GM21717 (cell line): Measurements from ENCODE around the gene CDKN2C.
"Not testable (repeated sequence)": the region's sequence is repeated elsewhere in the genome, so short reads cannot be mapped to it uniquely, and the experiment has no call there.

Source experiments
- ATAC-seq: cut with Tn5 transposase; IDR thresholded peaks from one replicate; pipeline ENCODE4 v1.9.1; 2021; ENCODE audit warnings: mild to moderate bottlenecking, moderate library complexity; ENCODE audit not compliant: unreplicated experiment

CDKN2C gene

GRCh38 chr1:50978144-50978851, 8.3 kb downstream of the CDKN2C start:
- ATAC-seq, result peak; percentile 25

- ATAC-seq, result no peak
Observed at GRCh38 chr1:50978852-50979781, 9.1 kb downstream of the CDKN2C start.

- ATAC-seq, result no peak
Observed at GRCh38 chr1:50979937-50980336, 9.9 kb downstream of the CDKN2C start.

- no peak for ATAC-seq
Observed at GRCh38 chr1:50980505-50980904, 10.5 kb downstream of the CDKN2C start.

- ATAC-seq, result no peak
Observed at GRCh38 chr1:50981741-50982140, 11.7 kb downstream of the CDKN2C start.

DNA sequence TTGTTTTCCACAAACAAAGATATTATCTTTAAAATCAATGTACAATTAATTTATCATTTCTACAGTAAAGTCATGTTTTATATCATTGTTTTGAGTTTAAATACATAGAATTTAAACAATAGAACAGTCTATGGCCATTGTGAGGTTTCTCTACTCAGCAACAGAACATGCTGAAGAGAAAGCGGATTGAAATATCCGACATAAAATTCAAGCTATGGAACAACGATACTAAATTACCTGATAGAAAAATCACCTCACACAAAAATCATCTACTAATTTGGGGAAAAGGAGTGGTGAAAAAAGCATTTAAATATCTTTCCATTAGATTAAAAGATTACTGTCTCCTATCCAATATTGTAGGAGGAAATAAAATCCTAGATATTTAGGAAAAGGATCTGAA, 12.6 kb downstream of the CDKN2C start:
- no peak for ATAC-seq

- ATAC-seq, result no peak
Observed at GRCh38 chr1:50983219-50983802, 13.3 kb downstream of the CDKN2C start.

- ATAC-seq, result no peak
Observed at GRCh38 chr1:50985094-50985493, 15.0 kb downstream of the CDKN2C start.

DNA sequence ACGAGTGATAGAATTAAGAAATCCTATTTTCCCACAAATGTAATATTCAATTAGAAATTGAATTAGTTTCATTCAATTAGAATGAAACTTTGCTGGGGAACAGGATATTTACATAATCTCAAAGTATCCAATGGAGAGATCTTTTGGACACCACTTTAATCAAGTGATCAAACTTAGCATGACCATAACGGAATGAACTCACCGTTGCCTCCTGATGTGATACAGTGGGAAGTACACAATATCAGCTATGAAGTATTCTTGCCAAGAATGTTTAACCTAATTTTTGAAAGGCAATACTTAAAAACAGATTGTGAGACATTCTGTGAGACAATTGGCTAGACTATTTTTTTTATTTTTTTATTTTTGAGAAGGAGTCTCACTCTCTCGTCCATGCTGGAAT, 16.6 kb downstream of the CDKN2C start:
- ATAC-seq, result no peak

DNA sequence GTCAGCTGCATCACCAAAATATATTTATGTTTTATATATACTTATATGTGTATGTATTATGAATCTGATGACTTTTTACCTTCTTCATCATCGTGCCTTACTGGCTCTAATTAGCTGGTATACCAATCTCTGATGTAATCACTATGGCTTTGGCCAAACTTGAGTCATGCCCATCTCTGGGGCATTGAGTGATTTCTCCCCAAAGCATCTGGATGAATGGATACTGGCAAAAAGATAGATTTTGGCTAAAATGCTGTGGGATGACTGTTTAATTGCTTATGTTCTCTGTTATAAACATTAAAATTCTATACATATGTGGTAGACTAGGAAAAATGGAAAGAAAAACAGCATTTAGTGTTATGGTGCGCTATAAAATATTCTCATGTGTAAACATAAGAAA, 19.6 kb downstream of the CDKN2C start:
- ATAC-seq, result no peak

DNA sequence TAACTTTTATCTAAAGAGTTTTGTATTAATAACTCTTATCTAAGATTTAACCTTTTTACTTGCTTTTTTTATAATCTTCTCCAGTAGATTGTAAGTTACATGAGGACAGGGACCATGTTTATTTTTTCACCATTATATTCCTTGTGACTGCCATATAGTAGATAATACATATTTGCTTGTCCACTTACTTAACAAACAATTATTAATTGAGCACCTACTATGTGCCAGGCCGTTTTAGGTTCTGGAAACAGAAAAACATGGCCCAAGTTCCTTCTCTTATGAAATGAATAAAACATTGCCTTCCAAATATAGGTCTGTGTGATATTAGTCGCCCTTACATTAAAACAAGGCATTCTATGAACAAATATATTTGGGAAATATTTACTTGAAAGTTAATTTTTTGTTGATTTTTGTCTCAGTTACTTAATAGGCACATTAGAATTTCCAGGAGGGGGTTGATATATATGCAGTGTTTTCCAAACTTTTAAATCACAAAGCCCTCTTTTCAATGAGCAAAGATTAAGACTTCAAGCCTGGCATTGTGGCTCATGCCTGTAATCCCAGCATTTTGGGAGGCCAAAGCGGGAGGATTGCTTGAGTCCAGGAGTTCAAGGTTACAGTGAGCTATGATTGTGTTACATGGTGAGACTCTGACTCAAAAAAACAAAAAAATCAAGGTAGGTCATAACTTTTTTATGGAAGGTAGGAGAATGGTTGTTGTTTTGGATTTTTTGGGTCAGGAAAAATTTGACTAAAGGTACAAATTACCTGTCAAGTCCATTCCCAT, 22.7 kb downstream of the CDKN2C start:
- no peak for ATAC-seq

GRCh38 chr1:50993645-50994044, 23.6 kb downstream of the CDKN2C start:
- no peak for ATAC-seq

- no peak for ATAC-seq
Observed at GRCh38 chr1:50994997-50995396, 25.0 kb downstream of the CDKN2C start.

DNA sequence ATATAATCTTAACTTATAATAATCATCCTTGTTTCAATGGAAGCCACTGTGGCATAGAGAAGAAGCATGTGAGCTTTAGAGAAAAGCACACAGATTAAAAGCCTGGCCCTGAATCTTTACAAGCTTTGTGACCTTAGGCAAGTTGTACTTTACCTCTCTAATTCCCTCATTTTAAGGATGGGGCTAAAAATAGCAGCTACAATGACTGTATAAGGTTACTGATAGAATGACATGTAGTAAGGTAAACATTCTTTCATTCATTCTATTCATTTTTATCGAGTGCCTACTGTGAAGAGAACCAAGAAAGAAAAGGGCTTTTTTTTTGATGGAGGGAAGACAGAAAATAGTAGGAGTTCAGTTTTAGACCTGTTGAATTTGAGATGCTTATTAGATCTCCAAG, 25.6 kb downstream of the CDKN2C start:
- ATAC-seq, result no peak

GRCh38 chr1:50996083-50996482, 26.0 kb downstream of the CDKN2C start:
- no peak for ATAC-seq

GRCh38 chr1:50999375-50999774, 29.3 kb downstream of the CDKN2C start:
- ATAC-seq, result not testable (repeated sequence)

GRCh38 chr1:51000160-51000559, 30.1 kb downstream of the CDKN2C start:
- peak; percentile 92 for ATAC-seq

- ATAC-seq, result peak; percentile 14
Observed at GRCh38 chr1:51000651-51001050, 30.6 kb downstream of the CDKN2C start.

DNA sequence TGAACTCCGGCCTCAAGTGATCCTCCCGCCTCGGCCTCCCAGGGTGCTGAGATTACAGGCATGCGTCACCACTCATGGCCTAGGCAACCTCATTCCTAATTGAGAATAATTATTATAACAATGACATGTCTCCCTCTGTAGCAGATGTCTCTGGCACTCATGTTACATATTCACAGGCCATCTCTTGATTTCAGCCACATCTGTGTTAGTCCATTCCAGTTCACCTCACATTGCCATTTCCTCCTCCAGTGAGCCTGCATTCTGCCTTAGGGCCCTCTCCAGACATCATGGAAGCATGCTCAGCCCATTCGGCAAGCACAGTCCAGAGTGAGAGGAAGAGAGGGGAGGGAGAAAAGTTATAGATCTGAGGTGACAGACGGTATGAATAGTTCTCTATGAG, 32.5 kb downstream of the CDKN2C start:
- no peak for ATAC-seq

DNA sequence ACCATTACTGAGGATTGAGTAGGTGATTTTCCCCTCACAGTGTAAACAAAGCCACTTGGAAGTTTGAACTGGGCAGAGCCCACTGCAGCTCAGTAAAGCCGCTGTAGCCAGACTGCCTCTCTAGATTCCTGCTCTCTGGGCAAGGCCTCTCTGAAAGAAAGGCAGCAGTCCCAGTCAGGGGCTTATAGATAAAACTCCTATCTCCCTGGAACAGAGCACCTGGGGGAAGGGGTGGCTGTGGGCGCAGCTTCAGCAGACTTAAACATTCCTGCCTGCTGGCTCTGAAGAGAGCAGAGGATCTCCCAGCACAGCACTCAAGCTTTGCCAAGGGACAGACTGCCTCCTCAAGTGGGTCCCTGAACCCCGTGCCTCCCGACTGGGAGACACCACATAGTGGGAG, 35.5 kb downstream of the CDKN2C start:
- ATAC-seq, result not testable (repeated sequence)

DNA sequence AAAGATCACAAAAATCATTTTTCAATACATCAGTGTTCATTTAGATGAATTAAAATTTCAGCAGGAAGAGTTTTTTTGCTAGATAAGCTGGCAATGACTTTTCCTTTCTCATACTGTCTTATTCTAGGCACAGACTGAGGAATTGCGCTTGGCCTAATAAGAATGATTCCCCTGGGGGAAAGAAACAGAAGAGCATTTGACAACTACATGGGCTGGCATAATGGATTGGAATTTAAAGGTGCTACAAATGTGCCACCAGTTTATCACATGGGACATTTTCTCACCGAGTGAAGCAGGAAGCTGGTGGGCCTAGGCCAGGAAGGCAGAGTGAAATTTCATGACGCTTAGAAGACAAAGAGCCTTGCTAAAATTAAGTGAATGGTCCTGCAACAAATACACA, 39.3 kb downstream of the CDKN2C start:
- no peak for ATAC-seq
